ENCODE measurements around the gene DHRS13.

The DHRS13 gene

DNA sequence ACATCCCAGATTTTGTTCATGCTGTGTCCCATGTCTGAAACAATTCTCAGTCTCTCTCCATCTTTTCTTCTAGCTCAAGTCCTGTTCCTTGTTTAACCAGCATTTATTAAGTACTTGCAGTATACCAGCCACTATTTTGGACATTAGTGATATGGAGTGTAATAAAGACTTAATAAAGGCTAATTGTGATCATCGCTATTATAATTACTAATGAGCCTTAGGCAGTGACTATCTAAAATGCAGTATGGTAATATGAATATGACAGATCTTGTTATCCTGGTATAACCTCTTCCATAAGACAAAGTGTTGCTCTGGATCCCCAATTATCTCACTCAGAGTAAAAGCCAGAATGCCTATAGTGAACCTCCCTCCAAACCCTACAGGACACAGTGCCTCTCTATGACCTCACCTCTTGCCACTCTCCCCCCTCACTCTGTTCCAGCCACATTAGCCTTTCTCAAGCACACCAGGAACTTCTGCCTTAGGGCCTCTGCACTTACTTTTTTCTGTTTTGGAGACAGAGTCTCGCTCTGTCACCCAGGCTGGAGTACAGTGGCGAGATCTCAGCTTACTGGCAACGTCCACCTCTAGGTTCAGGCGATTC is 3.6 kb downstream of the DHRS13 start:
- TF ChIP-seq, protein P1, sequence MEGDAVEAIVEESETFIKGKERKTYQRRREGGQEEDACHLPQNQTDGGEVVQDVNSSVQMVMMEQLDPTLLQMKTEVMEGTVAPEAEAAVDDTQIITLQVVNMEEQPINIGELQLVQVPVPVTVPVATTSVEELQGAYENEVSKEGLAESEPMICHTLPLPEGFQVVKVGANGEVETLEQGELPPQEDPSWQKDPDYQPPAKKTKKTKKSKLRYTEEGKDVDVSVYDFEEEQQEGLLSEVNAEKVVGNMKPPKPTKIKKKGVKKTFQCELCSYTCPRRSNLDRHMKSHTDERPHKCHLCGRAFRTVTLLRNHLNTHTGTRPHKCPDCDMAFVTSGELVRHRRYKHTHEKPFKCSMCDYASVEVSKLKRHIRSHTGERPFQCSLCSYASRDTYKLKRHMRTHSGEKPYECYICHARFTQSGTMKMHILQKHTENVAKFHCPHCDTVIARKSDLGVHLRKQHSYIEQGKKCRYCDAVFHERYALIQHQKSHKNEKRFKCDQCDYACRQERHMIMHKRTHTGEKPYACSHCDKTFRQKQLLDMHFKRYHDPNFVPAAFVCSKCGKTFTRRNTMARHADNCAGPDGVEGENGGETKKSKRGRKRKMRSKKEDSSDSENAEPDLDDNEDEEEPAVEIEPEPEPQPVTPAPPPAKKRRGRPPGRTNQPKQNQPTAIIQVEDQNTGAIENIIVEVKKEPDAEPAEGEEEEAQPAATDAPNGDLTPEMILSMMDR (conservative IDR thresholded peaks at IDR 0.05) = no peak
- no peak for TF ChIP-seq ZFX (IDR thresholded peaks at IDR 0.05)
- no peak overlapping the region for H3K27ac ChIP-seq

- H3K27ac ChIP-seq = peak overlapping the region; percentile 83; the same call in 1 of the 2 replicates
- TF ChIP-seq, protein P1 (conservative IDR thresholded peaks at IDR 0.05) = no peak
- TF ChIP-seq ZFX (IDR thresholded peaks at IDR 0.05) = no peak
These were observed 4.3 kb downstream of the DHRS13 start for GRCh38 chr17:28898527-28898955.

- peak overlapping the region; percentile 83 for H3K27ac ChIP-seq
- TF ChIP-seq, protein P1 (conservative IDR thresholded peaks at IDR 0.05) = peak; percentile 28; the same call in 1 of the 2 replicates
- no peak for TF ChIP-seq ZFX (IDR thresholded peaks at IDR 0.05)
These were observed 4.9 kb downstream of the DHRS13 start for GRCh38 chr17:28897769-28898526.

DNA sequence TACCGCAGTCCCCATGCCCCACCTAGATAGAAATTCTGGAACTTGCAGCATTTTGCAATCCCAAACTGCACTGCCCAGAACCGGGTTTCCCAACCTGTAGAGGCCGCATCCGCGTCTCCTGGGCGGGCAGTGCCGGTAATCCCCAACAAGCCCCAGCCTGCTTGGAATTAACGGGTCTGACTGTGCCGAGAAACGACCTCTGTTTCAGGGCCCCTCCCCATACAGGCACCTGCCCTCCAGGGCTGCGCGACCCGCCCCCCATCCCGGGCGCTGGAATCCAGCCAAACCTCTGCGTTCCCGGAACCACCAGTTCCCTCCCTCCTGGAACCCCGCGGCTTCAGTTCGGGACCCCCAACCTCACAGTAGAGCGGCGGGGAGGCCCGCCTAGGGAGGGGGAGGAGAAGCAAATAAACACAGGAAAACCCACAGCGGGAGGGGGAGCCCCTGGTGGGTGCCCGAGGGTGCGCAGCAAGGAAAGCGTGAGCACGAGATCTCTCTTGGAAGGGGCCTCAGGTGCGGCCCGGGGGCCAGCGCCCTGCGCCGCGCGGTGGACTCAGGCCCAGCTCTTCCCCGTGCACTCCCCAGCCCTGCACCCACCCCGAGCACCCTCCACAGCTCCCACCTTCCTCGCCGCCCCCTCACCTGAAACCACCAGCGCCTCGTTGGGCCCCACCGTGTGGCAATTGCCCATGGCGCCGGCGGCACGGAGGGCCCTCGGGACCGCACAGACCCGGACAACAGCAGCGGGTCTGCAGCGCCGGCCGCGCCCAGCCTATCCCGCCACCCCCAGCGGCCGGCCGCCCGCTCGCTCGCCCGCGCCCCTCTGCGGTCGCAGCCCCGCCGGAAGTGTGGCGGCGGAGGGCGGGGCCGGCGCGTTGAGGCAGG is 5.8 kb downstream of the DHRS13 start, which contains the start of gene FLOT2:
FLOT2 (minus strand) TSS at position 850 of the 885 bp plus-strand sequence; CDS start at position 691, 159 bp downstream.
- H3K27ac ChIP-seq = peak within 1 kb of the TSS; percentile 83
- TF ChIP-seq, protein P1 (conservative IDR thresholded peaks at IDR 0.05) = peak; percentile 60
- TF ChIP-seq ZFX (IDR thresholded peaks at IDR 0.05) = peak; percentile 66

DNA sequence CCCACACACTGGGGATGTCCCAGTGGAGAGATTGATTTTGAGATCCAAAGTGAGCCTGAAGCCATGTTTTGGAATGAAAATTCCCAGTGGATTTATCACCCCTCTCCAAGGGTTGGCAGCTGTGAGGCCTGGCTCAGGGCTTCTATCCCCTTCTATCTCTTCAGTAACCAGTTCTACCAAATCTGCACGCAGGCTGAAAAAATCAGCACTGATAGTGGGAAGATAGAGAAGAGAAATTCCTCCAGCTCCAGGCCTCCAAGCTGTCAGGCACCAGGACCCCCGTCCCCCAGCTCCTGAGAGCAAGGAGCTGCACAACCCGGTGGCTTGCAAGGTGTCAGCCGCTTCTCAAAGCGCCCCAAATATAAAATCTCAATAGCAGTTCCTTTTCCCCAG is 6.4 kb downstream of the DHRS13 start:
- TF ChIP-seq, protein P1 (conservative IDR thresholded peaks at IDR 0.05) = no peak
- TF ChIP-seq ZFX (IDR thresholded peaks at IDR 0.05) = no peak
- peak overlapping the region; percentile 83 for H3K27ac ChIP-seq

- TF ChIP-seq, protein P1 (conservative IDR thresholded peaks at IDR 0.05) = no peak
- TF ChIP-seq ZFX (IDR thresholded peaks at IDR 0.05) = no peak
- no peak overlapping the region; the same call in 1 of the 2 replicates for H3K27ac ChIP-seq
These were observed 7.0 kb downstream of the DHRS13 start for GRCh38 chr17:28895794-28896447.

DNA sequence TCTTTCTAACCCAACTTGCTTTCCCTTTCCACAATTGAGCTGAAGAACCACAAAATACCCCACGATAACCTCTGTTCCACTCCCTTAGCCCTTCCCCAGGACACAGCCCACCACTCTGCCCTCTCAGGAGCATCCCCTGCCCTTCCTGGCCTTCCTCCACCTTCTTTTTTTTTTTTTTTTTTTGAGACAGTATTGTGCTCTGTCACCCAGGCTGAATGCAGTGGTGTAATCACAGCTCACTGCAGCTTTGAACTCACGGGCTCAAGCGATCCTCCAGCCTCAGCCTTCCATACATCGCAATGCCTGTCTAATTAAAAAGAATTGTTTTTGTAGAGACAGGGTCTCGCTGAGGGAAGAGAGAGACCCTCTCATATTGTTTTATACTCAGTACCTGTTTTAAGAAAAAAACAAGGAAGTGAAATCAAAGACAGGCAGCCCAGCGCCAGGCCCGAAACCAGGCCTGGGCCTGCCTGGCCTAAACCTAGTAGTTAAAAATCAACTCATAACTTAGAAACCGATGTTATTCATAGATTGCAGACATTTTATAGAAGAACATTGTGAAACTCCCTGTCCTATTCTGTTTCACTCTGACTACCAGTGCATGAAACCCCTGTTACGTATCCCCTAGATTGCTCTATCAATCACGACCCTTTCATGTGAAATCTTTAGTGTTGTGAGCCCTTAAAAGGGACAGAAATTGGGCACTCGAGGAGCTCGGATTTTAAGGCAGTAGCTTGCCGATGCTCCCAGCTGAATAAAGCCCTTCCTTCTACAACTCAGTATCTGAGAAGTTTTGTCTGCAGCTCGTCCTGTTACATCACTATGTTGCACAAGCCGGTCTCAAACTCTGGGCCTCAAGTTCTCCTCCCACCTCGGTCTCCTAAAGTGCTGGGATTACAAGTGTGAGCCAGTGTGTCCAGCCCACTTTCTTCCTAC is 9.4 kb downstream of the DHRS13 start:
- H3K27ac ChIP-seq = peak overlapping the region; percentile 33

Measured in C4-2B (cell line).